Activated CD4-positive, alpha-beta T cell treated with anti-CD3 and anti-CD28 coated beads, Interleukin-2, amount 10 ng/mL, durations not matched to agents 7 days and 5 days (primary cell): ENCODE measurements around the gene APMAP. TPM values are rescaled to one million over a fixed set of nuclear protein-coding genes. Genes with fewer than 3 reads are reported as not detected.

Experiments used
- CTCF ChIA-PET: fragments of 350-600 bp; sonication (Branson Sonifier 250); formaldehyde crosslinking; loops from one replicate; lab custom pipeline; 2021; ENCODE audit warnings: antibody characterized with exemption; lab: Charles Lee
- POLR2A ChIA-PET: fragments of 350-600 bp; sonication (Branson Sonifier 250); formaldehyde crosslinking; loops from one replicate; lab custom pipeline; 2021; ENCODE audit warnings: antibody characterized with exemption; lab: Charles Lee
- DNase-seq: peaks from one replicate; pipeline ENCODE4 v3.0.0-alpha.2; 2020
- H3K27ac Mint-ChIP-seq: one replicate; pipeline ENCODE4 v1.8.0; 2021; ENCODE audit warnings: mild to moderate bottlenecking, moderate library complexity, mixed read lengths
- H3K27me3 Mint-ChIP-seq: one replicate; pipeline ENCODE4 v1.8.0; 2021; ENCODE audit warnings: mixed read lengths
- H3K36me3 Mint-ChIP-seq: one replicate; pipeline ENCODE4 v1.8.0; 2021; ENCODE audit warnings: low read depth, mixed read lengths
- H3K4me1 Mint-ChIP-seq: one replicate; pipeline ENCODE4 v1.8.0; 2021; ENCODE audit warnings: mixed read lengths
- H3K4me3 Mint-ChIP-seq: one replicate; pipeline ENCODE4 v1.8.0; 2021; ENCODE audit warnings: mild to moderate bottlenecking, moderate library complexity, mixed read lengths
- H3K9me3 Mint-ChIP-seq: one replicate; pipeline ENCODE4 v1.8.0; 2021; ENCODE audit warnings: mixed read lengths
- total RNA-seq, 2 experiments: library from RNA; stranded (reverse); gene quantifications; one replicate each; pipeline ENCODE4 v1.2.3, GENCODE V29; 2021

APMAP gene
- total RNA-seq, 2 experiments from 2014 or later: 38.7 to 41.3 TPM

GRCh38 chr20:24917056-24917455, 75.5 kb downstream of the APMAP start:
- no peak overlapping the region for H3K27ac Mint-ChIP-seq
- POLR2A ChIA-PET: no interaction called here
- no peaks in the 10 kb centered on the region for H3K9me3 Mint-ChIP-seq
- CTCF ChIA-PET: interaction anchor here (1.2 to 1.5 kb wide), 2 partner anchors 15 to 979 kb away, joined by 4 to 5 read pairs; no protein-coding TSS in a partner anchor
- peaks cover 8% of the 10 kb centered on the region for H3K4me1 Mint-ChIP-seq
- no peak for DNase-seq
- no peak overlapping the region for H3K4me3 Mint-ChIP-seq
- H3K36me3 Mint-ChIP-seq: peaks cover 2% of the 10 kb centered on the region
- no peaks in the 10 kb centered on the region for H3K27me3 Mint-ChIP-seq

- Mint-ChIP-seq H3K9me3 (no peaks in the 10 kb centered on the region), H3K36me3 (peaks cover 1% of the 10 kb centered on the region), H3K27me3 (no peaks in the 10 kb centered on the region), H3K4me1 (peaks cover 8% of the 10 kb centered on the region), H3K4me3 (no peak overlapping the region), H3K27ac (no peak overlapping the region)
- CTCF ChIA-PET: interaction anchor here (1.2 kb wide), 1 partner anchor 17 kb away, joined by 3 read pairs; no protein-coding TSS in a partner anchor
- POLR2A ChIA-PET: no interaction called here
- DNase-seq: no peak
These were observed 76.1 kb downstream of the APMAP start for GRCh38 chr20:24916412-24916811.

- Mint-ChIP-seq H3K4me1 (peaks cover 8% of the 10 kb centered on the region), H3K27me3 (no peaks in the 10 kb centered on the region), H3K36me3 (no peaks in the 10 kb centered on the region), H3K4me3 (no peak overlapping the region), H3K27ac (no peak overlapping the region), H3K9me3 (no peaks in the 10 kb centered on the region)
- POLR2A ChIA-PET: no interaction called here
- no peak for DNase-seq
- CTCF ChIA-PET: interaction anchor here (1.2 kb wide), 1 partner anchor 16 kb away, joined by 3 read pairs; no protein-coding TSS in a partner anchor
These were observed 76.7 kb downstream of the APMAP start for GRCh38 chr20:24915892-24916291.

- ChIA-PET CTCF (no interaction called here), POLR2A (no interaction called here)
- Mint-ChIP-seq H3K36me3 (no peaks in the 10 kb centered on the region), H3K27me3 (no peaks in the 10 kb centered on the region), H3K4me3 (no peak overlapping the region), H3K4me1 (peaks cover 8% of the 10 kb centered on the region), H3K9me3 (no peaks in the 10 kb centered on the region), H3K27ac (no peak overlapping the region)
- DNase-seq: no peak
These were observed 77.1 kb downstream of the APMAP start for GRCh38 chr20:24915440-24915839.

GRCh38 chr20:24914388-24915241, 77.9 kb downstream of the APMAP start:
- DNase-seq: no peak
- POLR2A ChIA-PET: no interaction called here
- peaks cover 6% of the 10 kb centered on the region for H3K4me1 Mint-ChIP-seq
- no peak overlapping the region for H3K4me3 Mint-ChIP-seq
- no peaks in the 10 kb centered on the region for H3K27me3 Mint-ChIP-seq
- CTCF ChIA-PET: no interaction called here
- no peak overlapping the region for H3K27ac Mint-ChIP-seq
- H3K36me3 Mint-ChIP-seq: no peaks in the 10 kb centered on the region
- no peaks in the 10 kb centered on the region for H3K9me3 Mint-ChIP-seq

- Mint-ChIP-seq H3K36me3 (no peaks in the 10 kb centered on the region), H3K27ac (no peak overlapping the region), H3K27me3 (no peaks in the 10 kb centered on the region), H3K4me3 (no peak overlapping the region), H3K4me1 (no peaks in the 10 kb centered on the region), H3K9me3 (no peaks in the 10 kb centered on the region)
- no peak for DNase-seq
- ChIA-PET CTCF (no interaction called here), POLR2A (no interaction called here)
These were observed 79.4 kb downstream of the APMAP start for GRCh38 chr20:24913076-24913628.

Other genes starting within 250 kb of the APMAP start
- 10 to 100 TPM; 25.9 to 26.7 TPM for gene CST7, start 43.5 kb downstream of the APMAP start, total RNA-seq
- gene ACSS1, start 65.4 kb upstream of the APMAP start, total RNA-seq: 10 to 100 TPM; 41.1 to 54.1 TPM
- not detected for gene VSX1, start 89.4 kb upstream of the APMAP start, total RNA-seq
- gene ENTPD6, start 203.0 kb upstream of the APMAP start, total RNA-seq: 10 to 100 TPM; 33.8 to 45.6 TPM